Stimulated activated CD8-positive, alpha-beta memory T cell treated with anti-CD3 and anti-CD28 coated beads, Interleukin-4, amount 100 ng/mL, for 48 hours (primary cell): ENCODE measurements around the gene OGDH.

Experiments used
- DNase-seq: peaks from one replicate; pipeline ENCODE4 v3.0.0-alpha.2; 2020

The OGDH gene

DNA sequence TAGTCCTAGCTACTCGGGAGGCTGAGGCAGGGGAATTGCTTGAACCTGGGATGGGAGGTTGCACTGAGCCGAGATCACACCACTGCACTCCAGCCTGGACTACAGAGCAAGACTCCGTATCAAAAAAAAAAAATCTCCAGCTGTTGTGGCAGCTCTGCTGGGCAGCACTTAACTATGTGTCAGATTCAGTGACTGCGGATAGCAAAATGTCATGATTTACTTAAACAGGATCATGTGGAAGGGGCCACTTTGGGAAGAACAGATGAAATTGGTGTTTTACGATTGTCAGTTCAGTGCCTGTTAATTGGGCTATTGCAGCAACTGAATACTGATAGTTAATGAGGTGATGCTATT is 15.3 kb downstream of the OGDH start:
- no peak for DNase-seq

- peak; percentile 60 for DNase-seq
These were observed 16.1 kb downstream of the OGDH start for GRCh38 chr7:44622342-44623151.

- no peak for DNase-seq
These were observed 17.9 kb downstream of the OGDH start for GRCh38 chr7:44624318-44624717.

GRCh38 chr7:44625526-44626471 is 19.4 kb downstream of the OGDH start:
- no peak for DNase-seq

- no peak for DNase-seq
These were observed 20.2 kb downstream of the OGDH start for GRCh38 chr7:44626620-44627019.

DNA sequence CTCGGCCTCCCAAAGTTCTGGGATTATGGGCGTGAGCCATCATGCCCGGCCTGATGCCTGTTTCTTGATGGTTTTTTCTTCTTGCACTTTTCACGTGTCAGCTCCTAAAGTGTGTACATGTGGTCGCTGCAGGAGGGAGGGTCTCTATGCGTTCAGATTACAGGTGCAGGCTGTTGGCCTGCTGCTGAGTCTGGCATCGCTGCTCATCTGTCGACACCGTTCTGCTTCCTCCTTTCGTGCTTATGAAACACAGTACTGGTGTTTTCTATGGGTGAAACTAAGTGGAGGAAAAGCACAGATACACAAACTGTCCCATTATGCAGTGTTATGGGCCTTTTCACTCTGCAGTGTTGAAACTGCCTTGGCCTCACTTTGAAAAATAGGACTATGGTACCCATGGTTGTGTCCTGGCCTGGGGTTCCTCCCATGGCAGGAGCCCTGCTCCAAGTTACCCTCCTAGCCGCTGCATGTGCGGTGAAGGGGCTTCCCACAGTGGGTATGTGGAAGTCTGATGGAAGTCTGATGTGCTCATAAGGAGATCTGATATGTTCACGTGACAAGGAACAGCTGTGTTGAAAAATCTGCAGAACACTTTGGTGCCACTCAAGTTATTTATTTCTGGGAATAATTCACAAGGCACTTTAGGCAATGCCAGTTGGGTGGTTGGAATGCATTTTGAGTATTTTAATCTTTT is 23.5 kb downstream of the OGDH start:
- DNase-seq: no peak

- no peak for DNase-seq
These were observed 24.5 kb downstream of the OGDH start for GRCh38 chr7:44630792-44631457.

DNA sequence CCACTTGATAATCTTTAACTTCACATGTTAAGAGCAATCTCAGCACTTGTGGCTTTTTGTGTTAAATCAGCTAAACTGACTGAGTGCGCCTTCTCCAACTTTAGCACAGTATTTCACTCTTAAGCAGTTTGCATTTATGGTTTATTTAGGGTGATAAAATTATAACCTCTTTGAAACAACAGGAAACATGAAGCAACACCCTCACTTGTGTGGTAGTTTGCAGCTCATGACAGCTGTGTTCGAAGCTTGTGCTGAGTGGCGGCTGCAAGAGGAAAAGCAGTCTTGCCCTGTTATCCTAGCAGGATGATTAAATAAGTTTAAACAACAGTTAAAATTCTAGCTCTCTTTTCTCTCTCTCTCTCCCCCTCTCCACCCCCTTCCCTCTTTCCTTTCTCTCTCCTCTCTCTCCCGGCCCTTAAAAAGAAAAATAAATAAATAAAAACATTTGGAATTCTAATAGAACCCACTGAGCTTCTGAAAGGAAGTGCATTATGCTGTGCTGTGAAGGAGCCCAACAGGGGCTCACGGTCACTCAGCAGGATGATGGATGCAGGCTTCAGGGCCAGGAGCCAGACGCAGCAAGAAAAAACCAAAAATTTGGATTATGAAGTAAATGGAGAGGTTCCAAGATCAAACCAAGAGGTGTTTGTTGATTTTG is 25.2 kb downstream of the OGDH start:
- DNase-seq: no peak

DNA sequence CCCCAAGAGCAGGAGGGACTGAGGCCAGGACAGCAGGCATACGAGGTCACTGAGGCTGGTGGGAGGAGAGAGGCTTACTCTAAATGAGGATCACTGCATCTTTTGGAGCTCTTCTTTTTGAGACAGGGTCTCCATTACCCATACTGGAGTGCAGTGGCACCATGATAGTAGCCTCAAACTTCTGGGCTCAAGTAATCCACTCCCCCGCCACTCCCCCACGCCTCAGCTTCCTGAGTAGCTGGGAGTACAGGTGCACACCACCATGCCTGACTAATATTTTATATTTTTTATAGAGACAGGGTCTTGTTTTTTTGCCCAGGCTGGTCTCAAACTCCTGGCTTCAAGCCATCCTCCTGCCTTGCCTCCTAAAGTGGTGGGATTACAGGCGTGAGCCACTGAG is 25.8 kb downstream of the OGDH start:
- no peak for DNase-seq

DNA sequence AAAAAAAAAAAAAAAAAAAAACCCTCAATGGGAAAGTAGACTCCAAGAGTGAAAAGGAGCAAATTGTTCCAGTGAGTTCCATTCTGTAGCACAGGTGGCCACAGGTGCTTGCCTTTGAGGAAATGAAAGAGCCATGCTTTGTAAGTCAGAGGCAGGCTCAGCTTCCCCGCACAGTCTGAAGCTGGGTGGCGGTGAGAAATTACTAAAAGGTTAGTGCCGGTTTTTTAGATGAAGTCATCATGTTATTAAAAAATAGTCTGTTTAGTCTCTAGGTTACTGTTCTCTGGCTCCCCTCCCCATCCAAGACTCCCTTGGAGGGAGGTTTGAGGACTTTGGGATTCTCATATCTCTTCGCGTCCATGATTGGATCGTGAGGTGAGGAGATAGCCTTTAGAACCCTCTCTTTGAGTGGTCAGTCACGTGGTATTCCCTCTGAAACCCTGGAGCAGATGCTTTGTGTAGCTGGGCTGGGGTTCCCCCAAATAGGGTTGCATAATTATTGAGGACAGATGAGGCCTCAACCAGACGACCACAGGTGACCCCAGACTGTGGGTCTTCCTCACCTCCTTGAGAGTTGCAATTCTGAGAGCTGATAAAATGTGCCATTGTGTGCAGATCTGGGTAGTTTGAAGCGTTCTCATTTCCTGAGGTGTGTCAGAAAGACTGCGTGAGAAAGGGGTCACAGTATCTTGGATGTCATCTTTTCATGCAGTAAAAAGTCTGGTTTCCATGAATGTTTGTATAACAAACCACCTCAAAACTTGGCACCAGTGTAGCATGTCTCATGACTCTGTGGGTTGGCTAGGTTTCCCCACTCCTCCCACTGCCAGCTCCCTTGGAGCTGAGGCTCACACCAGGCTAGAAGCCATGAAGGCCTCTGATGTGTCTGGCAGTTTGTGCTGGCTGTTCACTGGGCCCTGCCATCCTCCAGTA is 27.1 kb downstream of the OGDH start:
- peak; percentile 71 for DNase-seq

DNA sequence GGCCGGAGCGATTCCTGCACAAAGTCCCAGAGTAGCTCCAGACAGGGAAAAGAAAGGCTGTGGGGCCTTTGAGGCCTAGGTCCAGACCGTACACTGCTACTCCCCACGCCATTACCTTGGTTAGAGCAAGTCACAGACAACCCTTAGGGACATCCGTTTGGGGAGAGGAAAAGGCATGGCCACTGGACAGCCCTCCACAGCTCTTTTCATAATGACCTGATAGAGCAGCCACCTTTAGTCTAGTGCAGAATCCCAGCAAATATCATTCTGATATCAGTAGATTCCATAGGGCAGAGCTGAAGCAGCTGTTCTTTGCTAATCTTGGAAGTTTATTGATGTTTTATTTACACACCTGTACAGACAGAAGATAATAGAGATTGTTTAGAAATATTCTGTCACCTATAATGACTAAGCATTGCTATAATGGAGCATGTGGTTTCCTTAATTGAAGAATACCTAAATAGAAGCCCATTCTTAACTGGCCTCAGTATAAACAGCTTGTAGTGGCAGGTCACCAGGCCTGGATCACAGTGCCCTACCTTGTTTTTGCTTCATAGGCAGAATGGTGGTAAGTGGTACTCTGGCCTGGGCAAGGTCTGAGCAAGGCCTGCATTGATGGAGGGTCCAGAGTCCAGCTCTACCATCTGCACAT is 27.9 kb downstream of the OGDH start:
- no peak for DNase-seq

DNA sequence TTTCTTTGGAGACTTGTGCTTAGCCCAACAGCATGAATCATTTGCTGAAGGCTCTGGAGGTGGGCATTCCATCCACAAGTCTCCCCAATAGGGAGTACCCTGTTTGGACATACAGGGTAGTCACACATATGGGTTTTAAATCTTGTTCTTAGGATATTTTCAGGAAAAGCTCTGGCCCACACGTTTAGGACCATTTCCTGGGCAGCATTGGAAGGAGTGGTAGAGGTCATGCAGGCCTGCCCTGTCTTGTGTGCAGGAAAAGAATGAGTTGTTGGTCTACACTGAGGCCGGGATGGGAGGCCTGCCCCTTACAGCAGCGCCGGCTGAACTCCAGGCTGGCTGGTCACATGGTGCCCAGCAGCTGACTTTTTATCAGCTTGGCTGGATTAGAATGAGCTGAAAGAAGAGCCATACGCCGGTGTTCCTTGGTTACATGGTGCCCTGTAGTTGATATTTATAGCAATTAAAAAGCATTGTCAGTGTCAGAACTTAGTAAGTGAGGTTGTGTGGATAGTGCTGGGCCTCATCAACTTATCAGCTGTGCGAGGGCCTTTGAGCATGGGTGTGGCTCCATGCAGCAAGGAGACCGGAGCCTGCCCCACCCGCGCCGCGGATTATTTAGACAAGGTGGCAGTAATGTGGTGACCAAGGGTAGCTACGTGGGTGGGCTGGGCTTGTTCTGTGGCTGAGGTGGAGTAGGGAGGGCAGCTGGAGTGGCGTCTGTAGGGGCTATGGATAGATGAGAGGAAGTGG is 28.6 kb downstream of the OGDH start:
- no peak for DNase-seq

GRCh38 chr7:44636041-44636584 is 29.7 kb downstream of the OGDH start:
- DNase-seq: no peak

DNA sequence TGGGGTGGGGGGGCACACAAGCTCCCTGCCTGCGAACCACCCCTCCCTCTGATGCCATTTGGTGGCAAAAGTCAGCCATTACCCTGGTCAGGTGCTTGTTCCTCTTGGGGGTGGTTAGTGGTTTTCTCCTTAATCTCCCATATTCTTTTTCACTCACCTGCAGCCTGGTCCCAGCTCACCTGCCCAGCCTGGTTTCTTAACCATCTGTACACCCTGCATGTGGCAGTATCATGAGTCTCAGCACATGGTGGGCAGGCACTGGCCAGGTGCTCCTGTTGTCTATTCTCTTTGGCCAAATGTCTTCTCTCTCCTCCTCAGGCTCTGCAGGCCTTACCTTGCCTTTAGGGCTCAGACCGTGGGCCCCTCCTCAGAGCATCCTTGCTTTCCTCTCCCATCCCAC is 30.5 kb downstream of the OGDH start:
- no peak for DNase-seq

- peak; percentile 81 for DNase-seq
These were observed 31.6 kb downstream of the OGDH start for GRCh38 chr7:44637788-44638594.

GRCh38 chr7:44638611-44639557 is 32.5 kb downstream of the OGDH start:
- peak; percentile 87 for DNase-seq

DNA sequence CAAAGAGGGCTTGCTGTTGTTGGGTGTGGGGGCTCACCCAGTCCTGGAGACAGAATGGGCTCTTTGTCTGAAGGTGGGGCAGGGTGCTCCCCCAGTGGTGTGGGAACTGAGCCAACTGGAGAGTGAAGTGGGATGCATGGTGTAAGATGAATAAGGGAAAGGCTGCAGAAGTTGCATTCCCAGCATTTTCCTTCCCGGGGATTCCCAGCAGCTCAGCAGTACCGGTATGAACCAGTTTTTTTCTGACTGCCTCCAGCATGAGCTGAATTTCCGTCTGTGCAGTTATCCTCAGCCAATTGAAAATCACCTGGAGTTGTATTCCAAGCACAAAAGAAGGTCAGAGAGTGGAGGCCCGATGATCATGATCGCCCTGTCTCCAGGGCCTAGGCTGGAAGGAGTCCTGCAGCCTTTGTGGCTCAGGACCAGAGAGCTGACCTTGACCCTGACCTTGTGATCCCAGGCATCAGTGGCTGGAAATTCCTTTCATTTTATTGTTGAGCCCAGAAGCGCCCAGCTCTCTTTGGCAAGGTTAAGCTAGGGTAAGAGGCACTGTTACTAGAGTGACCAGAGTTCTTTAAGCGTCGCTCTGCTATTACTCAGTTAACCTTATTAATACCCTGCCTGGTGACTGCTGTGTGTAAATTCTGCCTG is 33.4 kb downstream of the OGDH start:
- no peak for DNase-seq
